A549 (cell line): ENCODE results near the gene IRF6. TPM values are rescaled to one million over a fixed set of nuclear protein-coding genes. Genes with fewer than 3 reads are reported as not detected.

ENCODE experiments used
- ATAC-seq, 2 experiments: fragments of 200-7000 bp in 1 of 2; fragments of >200 bp in 1 of 2; cut with Nextera tagmentation in 1 of 2; cut with Tn5 transposase in 1 of 2; 3 replicates each; pipeline versions ENCODE4 v1.8.0 to v1.9.1; 2018 to 2020; ENCODE audit warnings: mild to moderate bottlenecking in 1 of 2, moderate library complexity in 1 of 2
- CTCF ChIA-PET: fragments of 300-600 bp; sonication (Branson Sonifier 250); formaldehyde crosslinking; extraction: SDS; loops from one replicate; lab custom pipeline; 2021; ENCODE audit warnings: antibody characterized with exemption, inconsistent platforms; lab: Yijun Ruan, JAX
- POLR2A ChIA-PET: fragments of 350-600 bp; formaldehyde crosslinking; extraction: SDS; loops from one replicate; lab custom pipeline; 2021; ENCODE audit warnings: antibody characterized with exemption, inconsistent platforms; lab: Yijun Ruan, JAX
- DNase-seq, 2 experiments: peaks; one replicate each; pipeline versions ENCODE4 v3.0.0 to v3.0.0-alpha.2; 2011 to 2016; ENCODE audit warnings: low read depth in 1 of 2, low spot score in 1 of 2
- FAIRE-seq: peaks from 2 replicates; lab custom pipeline; 2011; peaks lifted over from hg19 to GRCh38; lab: Jason Lieb, UNC
- H3K27ac ChIP-seq, 2 experiments: fragments of >200 bp; sonication (Bioruptor Twin); formaldehyde crosslinking; 3 replicates each; pipeline ENCODE4 v1.5.1; 2016 to 2017
- H3K4me1 ChIP-seq: fragments of >200 bp; sonication (Bioruptor Twin); formaldehyde crosslinking; 3 replicates; pipeline ENCODE4 v1.6.1; 2016
- H3K4me2 ChIP-seq: fragments of >200 bp; sonication (Bioruptor Twin); formaldehyde crosslinking; 3 replicates; pipeline ENCODE4 v1.6.1; 2016
- H3K4me3 ChIP-seq: fragments of >200 bp; sonication (Bioruptor Twin); formaldehyde crosslinking; 3 replicates; pipeline ENCODE4 v1.5.1; 2016
- H3K9me3 ChIP-seq: fragments of >200 bp; sonication (Bioruptor Twin); formaldehyde crosslinking; 3 replicates; pipeline ENCODE4 v1.6.1; 2016
- ATOH8 ChIP-seq: fragments of 250-450 bp; sonication (Bioruptor Pico); IDR thresholded peaks from 2 replicates; pipeline ENCODE4 v1.5.0; 2020; ENCODE audit warnings: low read depth, mild to moderate bottlenecking, moderate library complexity
- BCL3 ChIP-seq: fragments of >200 bp; sonication (Bioruptor Twin); formaldehyde crosslinking; IDR thresholded peaks from 3 replicates; pipeline ENCODE4 v1.6.1; 2016
- BHLHE40 ChIP-seq: IDR thresholded peaks from 2 replicates; pipeline ENCODE4 v1.6.1; 2012; ENCODE audit warnings: low read depth, low read length, inconsistent platforms
- CBX2 ChIP-seq: fragments of 200-600 bp; sonication (generic); IDR thresholded peaks from 2 replicates; pipeline ENCODE4 v1.6.1; 2016; ENCODE audit warnings: low read depth, mild to moderate bottlenecking, borderline replicate concordance
- CHD2 ChIP-seq: fragments of 150-350 bp; IDR thresholded peaks from 2 replicates; pipeline ENCODE4 v1.6.1; 2014; ENCODE audit warnings: low read length; ENCODE audit not compliant: partially characterized antibody
- EHMT2 ChIP-seq: fragments of 200-600 bp; sonication (generic); IDR thresholded peaks from 2 replicates; pipeline ENCODE4 v1.6.1; 2016; ENCODE audit warnings: antibody characterized with exemption, low read depth, mild to moderate bottlenecking, moderate library complexity
- EP300 ChIP-seq, 2 experiments: fragments of >200 bp; sonication (Bioruptor Twin); formaldehyde crosslinking; IDR thresholded peaks; 2 replicates in 1 of 2; 3 replicates in 1 of 2; pipeline ENCODE4 v1.6.1; 2016 to 2017
- ESRRA ChIP-seq: fragments of 150-350 bp; IDR thresholded peaks from 2 replicates; pipeline ENCODE4 v1.6.1; 2014; ENCODE audit warnings: mild to moderate bottlenecking, low read length, borderline replicate concordance
- FOSB ChIP-seq: fragments of 250-450 bp; sonication (Bioruptor Pico); IDR thresholded peaks from 2 replicates; pipeline ENCODE4 v1.5.0; 2020; ENCODE audit warnings: mild to moderate bottlenecking, moderate library complexity
- FOSL2 ChIP-seq, 2 experiments: fragments of 450-650 bp in 1 of 2; fragments of >200 bp in 1 of 2; sonication (Bioruptor Twin) in 1 of 2; formaldehyde crosslinking; IDR thresholded peaks; 2 replicates each; pipeline versions ENCODE4 v1.5.0 to v1.6.1; 2016 to 2020; ENCODE audit warnings: mild to moderate bottlenecking in 1 of 2, moderate library complexity in 1 of 2
- HEYL ChIP-seq: fragments of 250-450 bp; sonication (Bioruptor Pico); IDR thresholded peaks from 2 replicates; pipeline ENCODE4 v1.8.0; 2021; ENCODE audit warnings: mild to moderate bottlenecking, moderate library complexity
- HMGXB4 ChIP-seq: fragments of 250-450 bp; sonication (Bioruptor Pico); IDR thresholded peaks from 2 replicates; pipeline ENCODE4 v1.5.0; 2021; ENCODE audit warnings: mild to moderate bottlenecking, moderate library complexity, borderline replicate concordance
- HOXA7 ChIP-seq: fragments of 250-450 bp; sonication (Bioruptor Pico); IDR thresholded peaks from 2 replicates; pipeline ENCODE4 v1.5.0; 2020; ENCODE audit warnings: mild to moderate bottlenecking, moderate library complexity
- HOXB13 ChIP-seq: fragments of 250-450 bp; sonication (Bioruptor Pico); IDR thresholded peaks from 2 replicates; pipeline ENCODE4 v1.5.0; 2020; ENCODE audit warnings: low read depth, mild to moderate bottlenecking, moderate library complexity
- KDM5A ChIP-seq: fragments of 200-600 bp; sonication (generic); IDR thresholded peaks from 2 replicates; pipeline ENCODE4 v1.6.1; 2016; ENCODE audit warnings: antibody characterized with exemption, mild to moderate bottlenecking
- MAX ChIP-seq: IDR thresholded peaks from 2 replicates; pipeline ENCODE4 v1.6.1; 2012
- MYC ChIP-seq: IDR thresholded peaks from 2 replicates; pipeline ENCODE4 v1.6.1; 2012; ENCODE audit warnings: mild to moderate bottlenecking, inconsistent platforms, low read length, improper control_type of control experiment, borderline replicate concordance
- POLR2A ChIP-seq: IDR thresholded peaks from 2 replicates; pipeline ENCODE4 v1.6.1; 2012; ENCODE audit warnings: mild to moderate bottlenecking, low read length
- RARB ChIP-seq: fragments of 250-450 bp; sonication (Bioruptor Pico); IDR thresholded peaks from 2 replicates; pipeline ENCODE4 v1.8.0; 2021; ENCODE audit warnings: mild to moderate bottlenecking, moderate library complexity
- RNF2 ChIP-seq: fragments of 200-600 bp; sonication (generic); IDR thresholded peaks from 2 replicates; pipeline ENCODE4 v1.6.1; 2016; ENCODE audit warnings: low read depth, mild to moderate bottlenecking, antibody characterized with exemption, moderate library complexity, borderline replicate concordance
- SMC3 ChIP-seq: fragments of >200 bp; sonication (Bioruptor Twin); formaldehyde crosslinking; IDR thresholded peaks from 3 replicates; pipeline ENCODE4 v1.6.1; 2018; ENCODE audit warnings: inconsistent platforms
- SREBF2 ChIP-seq: fragments of 450-650 bp; IDR thresholded peaks from 2 replicates; pipeline ENCODE4 v1.6.1; 2014; ENCODE audit warnings: mild to moderate bottlenecking, moderate library complexity
- TFCP2L1 ChIP-seq: fragments of 250-450 bp; sonication (Bioruptor Pico); IDR thresholded peaks from 2 replicates; pipeline ENCODE4 v1.5.0; 2021; ENCODE audit warnings: mild to moderate bottlenecking
- ZFP36 ChIP-seq: fragments of 450-650 bp; IDR thresholded peaks from 2 replicates; pipeline ENCODE4 v1.6.1; 2014; ENCODE audit warnings: borderline replicate concordance; ENCODE audit not compliant: partially characterized antibody
- ZSCAN20 ChIP-seq: fragments of 250-450 bp; sonication (Bioruptor Pico); IDR thresholded peaks from 2 replicates; pipeline ENCODE4 v1.8.0; 2022; ENCODE audit warnings: mild to moderate bottlenecking, moderate library complexity
- WGBS: methylation state at CpG from one replicate; pipeline ENCODE4 v1.1.6; 2017; ENCODE audit errors: missing lambda C conversion rate; 5-methylcytosine and 5-hydroxymethylcytosine counted together
- polyA plus RNA-seq, 4 experiments: library from polyadenylated mRNA; depleted of rRNA in 3 of 4; stranded (reverse); fragments of >200 nt; fragmentation: RNase III in 1 of 4; extraction: RNeasy Plus Mini Kit Qiagen cat#74134 plus additional on column Dnase treatment in 1 of 4; gene quantifications; 2 replicates in 3 of 4; 3 replicates in 1 of 4; pipeline ENCODE4 v1.2.3, GENCODE V29; 2011 to 2017

Gene IRF6
- polyA plus RNA-seq, 2 of the 4 experiments (the other 2 are of a cell fraction): 0.08 to 0.22 TPM

GRCh38 chr1:209831615-209832014, 25.7 kb upstream of the IRF6 start (continued):
- TF ChIP-seq HMGXB4 (CRISPR knock-in tag) (no peak), TFCP2L1 (CRISPR knock-in tag) (no peak), CHD2 (no peak), MAX (no peak), BHLHE40 (no peak), HOXA7 (no peak), HOXB13 (no peak), FOSL2 (IDR thresholded peaks at IDR 0.05) (no peak), FOSL2 (CRISPR knock-in tag; IDR thresholded peaks at IDR 0.05) (no peak)

GRCh38 chr1:209830722-209831121, 24.8 kb upstream of the IRF6 start:
- H3K9me3 ChIP-seq: no peaks in the 10 kb centered on the region
- ChIA-PET POLR2A (no interaction called here), CTCF (interaction anchor here (1.1 to 12.5 kb wide), 2 partner anchors 6 to 15 kb away, joined by 3 to 114 read pairs; partner anchors contain the start of gene UTP25)
- DNase-seq: no peak
- no peak overlapping the region for H3K4me2 ChIP-seq
- FAIRE-seq: no peak
- no peak overlapping the region for H3K27ac ChIP-seq
- H3K4me3 ChIP-seq: no peak overlapping the region
- ATAC-seq: no peak
- 90% methylated on average over 3 of the region's 3 CpGs for WGBS
- peaks cover 32% of the 10 kb centered on the region for H3K4me1 ChIP-seq
- TF ChIP-seq BCL3 (no peak), HEYL (CRISPR knock-in tag) (no peak), MAX (no peak), FOSB (CRISPR knock-in tag) (no peak), MYC (no peak), SMC3 (no peak), SREBF2 (no peak), ZFP36 (no peak), KDM5A (no peak), RARB (CRISPR knock-in tag) (no peak), ZSCAN20 (no peak), ATOH8 (CRISPR knock-in tag) (no peak), RNF2 (no peak), EP300 (IDR thresholded peaks at IDR 0.05) (no peak), TFCP2L1 (CRISPR knock-in tag) (no peak), POLR2A (no peak), ESRRA (no peak), EHMT2 (no peak)

GRCh38 chr1:209829716-209830115, 23.8 kb upstream of the IRF6 start:
- Histone ChIP-seq H3K4me2 (peak overlapping the region; percentile 76), H3K9me3 (no peaks in the 10 kb centered on the region), H3K4me3 (no peak overlapping the region), H3K27ac (no peak overlapping the region), H3K4me1 (peaks cover 33% of the 10 kb centered on the region)
- POLR2A ChIA-PET: no interaction called here
- DNase-seq (no peak), ATAC-seq (no peak), FAIRE-seq (no peak)
- TF ChIP-seq CBX2 (no peak), HOXA7 (no peak), BHLHE40 (no peak), FOSL2 (IDR thresholded peaks at IDR 0.05) (no peak), FOSL2 (CRISPR knock-in tag; IDR thresholded peaks at IDR 0.05) (no peak), ZSCAN20 (no peak), HEYL (CRISPR knock-in tag) (no peak)
- WGBS: 80% methylated on average over 2 of the region's 2 CpGs
- CTCF ChIA-PET: no interaction called here
